HG03025 (cell line): ENCODE results near the gene KIF6.

Experiments
- ATAC-seq: cut with Tn5 transposase; IDR thresholded peaks from one replicate; pipeline ENCODE4 v1.9.1; 2021; ENCODE audit warnings: mild to moderate bottlenecking, moderate library complexity; ENCODE audit not compliant: unreplicated experiment, low FRiP score

Gene KIF6

GRCh38 chr6:39361657-39362486 is 363.3 kb downstream of the KIF6 start:
- no peak for ATAC-seq

- ATAC-seq = no peak
These were observed 364.8 kb downstream of the KIF6 start for GRCh38 chr6:39360378-39360777.

- no peak for ATAC-seq
These were observed 367.1 kb downstream of the KIF6 start for GRCh38 chr6:39357998-39358686.

- ATAC-seq = no peak
These were observed 371.4 kb downstream of the KIF6 start for GRCh38 chr6:39353698-39354315.

- ATAC-seq = no peak
These were observed 374.3 kb downstream of the KIF6 start for GRCh38 chr6:39350723-39351505.

- no peak for ATAC-seq
These were observed 376.5 kb downstream of the KIF6 start for GRCh38 chr6:39348740-39349139.

GRCh38 chr6:39347906-39348585 is 377.2 kb downstream of the KIF6 start:
- ATAC-seq = no peak

DNA sequence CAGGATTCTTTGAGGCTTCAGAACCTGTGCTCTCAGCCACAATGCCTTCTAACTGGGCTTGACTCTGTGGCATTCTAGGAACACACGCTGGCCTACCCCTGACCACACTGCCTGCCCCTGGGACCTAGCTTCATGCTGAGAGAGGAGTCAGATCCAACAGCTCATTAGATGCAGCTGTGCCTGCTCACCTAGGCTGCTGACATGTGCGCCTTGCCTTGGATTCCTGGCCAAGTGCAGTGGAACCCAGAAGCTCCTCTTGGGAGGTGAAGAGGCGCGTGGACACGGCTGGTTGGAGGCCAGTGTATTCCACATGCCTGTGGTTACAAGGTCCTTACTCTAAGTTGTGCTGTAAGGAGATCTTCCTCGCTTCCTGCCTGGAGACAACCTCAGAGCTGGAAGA is 378.0 kb downstream of the KIF6 start:
- no peak for ATAC-seq

- no peak for ATAC-seq
These were observed 380.4 kb downstream of the KIF6 start for GRCh38 chr6:39344821-39345280.

- no peak for ATAC-seq
These were observed 381.8 kb downstream of the KIF6 start for GRCh38 chr6:39343396-39343870.

- no peak for ATAC-seq
These were observed 382.4 kb downstream of the KIF6 start for GRCh38 chr6:39342692-39343395.

- no peak for ATAC-seq
These were observed 383.3 kb downstream of the KIF6 start for GRCh38 chr6:39341937-39342336.

GRCh38 chr6:39341352-39341751 is 383.9 kb downstream of the KIF6 start:
- ATAC-seq = no peak

DNA sequence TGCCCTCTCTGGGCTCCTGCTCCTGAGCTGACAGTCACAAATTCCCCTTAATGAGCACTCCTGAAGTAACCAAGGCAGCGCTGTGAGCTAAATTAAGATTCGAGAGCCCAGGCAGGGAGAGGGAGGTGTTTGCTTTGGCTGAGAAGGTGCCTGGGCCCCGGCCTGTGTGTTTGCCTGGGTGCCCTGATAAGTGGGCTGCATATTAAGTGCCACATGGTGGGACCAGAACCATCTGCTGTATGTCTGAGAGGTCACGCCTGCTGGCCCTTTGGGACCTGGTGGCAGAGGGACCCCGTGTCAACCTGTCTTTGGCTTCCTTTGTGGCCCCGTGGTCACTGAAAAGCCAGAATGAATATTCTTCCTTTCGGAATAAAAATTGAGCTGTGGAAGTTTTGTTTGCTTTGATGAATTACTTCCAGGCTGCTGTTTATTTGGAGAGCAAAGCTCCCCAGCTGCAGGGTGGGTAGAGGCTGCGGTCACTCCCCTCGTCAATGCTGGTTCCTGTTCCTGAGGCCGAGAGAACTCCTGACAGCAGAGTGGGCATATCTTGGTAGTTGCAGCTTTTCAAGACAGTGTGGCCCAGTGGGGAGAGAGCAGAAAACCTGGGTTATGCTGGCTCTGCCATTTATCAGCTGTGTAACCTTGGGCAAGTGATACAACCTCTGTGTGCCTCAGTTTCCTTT is 385.2 kb downstream of the KIF6 start:
- no peak for ATAC-seq

- no peak for ATAC-seq
These were observed 385.9 kb downstream of the KIF6 start for GRCh38 chr6:39339096-39339867.

DNA sequence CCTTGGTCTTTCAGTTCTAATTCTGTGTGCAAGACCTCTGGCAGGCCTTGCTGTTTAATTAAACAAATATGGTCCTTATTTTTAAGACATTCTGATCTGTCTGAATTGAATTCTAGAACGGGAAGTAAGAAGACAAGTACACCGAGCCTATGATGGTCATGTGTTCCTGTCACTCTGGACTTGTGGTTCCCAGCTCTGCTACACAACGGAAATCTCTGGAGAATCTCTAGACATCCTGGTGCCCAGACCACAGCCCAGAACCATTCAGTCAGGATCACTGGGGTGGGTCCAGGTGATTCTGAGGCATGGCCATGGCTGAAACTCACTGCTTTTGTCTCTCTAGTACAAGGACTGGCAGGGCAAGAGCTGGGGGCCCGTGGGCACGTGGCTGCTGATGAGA is 386.8 kb downstream of the KIF6 start:
- no peak for ATAC-seq

DNA sequence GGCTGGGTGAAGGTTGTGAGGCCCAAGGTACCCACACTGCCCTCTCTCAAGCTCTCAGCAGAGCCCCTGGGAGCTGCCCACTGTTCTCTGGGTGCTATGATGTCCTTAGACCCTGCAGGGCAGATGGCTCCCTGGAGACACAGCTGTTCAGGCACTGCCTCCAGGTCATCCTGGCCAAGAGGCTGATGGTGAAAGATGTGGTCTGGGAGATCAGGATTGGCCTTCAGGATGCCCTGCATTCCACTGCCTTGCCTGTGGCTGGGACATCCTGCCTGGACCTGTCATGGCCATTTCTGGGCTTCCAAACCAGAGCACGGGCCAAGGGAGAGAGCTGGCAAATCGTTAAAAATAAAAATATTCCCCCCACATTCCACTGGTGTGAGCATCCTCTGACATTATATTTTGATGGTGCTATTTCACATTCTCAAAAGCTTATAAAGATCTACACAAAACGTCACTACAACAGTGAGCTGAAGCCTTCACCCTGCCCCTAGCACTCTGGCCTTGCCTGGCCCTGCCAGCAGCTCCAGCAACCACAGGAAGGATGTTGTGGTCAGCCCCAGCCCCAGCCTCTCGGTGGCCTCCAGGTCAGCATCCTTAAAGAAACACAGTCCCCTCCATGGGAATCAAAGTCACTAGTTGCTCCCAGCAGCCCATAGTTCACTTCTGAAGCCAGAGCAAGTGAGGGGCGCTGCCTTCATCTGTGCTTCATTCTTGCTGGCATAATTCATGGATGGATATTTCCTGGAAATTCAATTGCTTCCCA is 389.2 kb downstream of the KIF6 start:
- ATAC-seq = no peak
